Measurements from ENCODE around the gene ADAMTS18.

- no peak for TF ChIP-seq CTCF (IDR thresholded peaks at IDR 0.05)
- TF ChIP-seq POLR2A (IDR thresholded peaks at IDR 0.05) = no peak
These were observed 107.1 kb downstream of the ADAMTS18 start for GRCh38 chr16:77327717-77328116.
